HG02678 (cell line): Measurements from ENCODE around the gene SNTG2.

Source experiments
- ATAC-seq: cut with Tn5 transposase; IDR thresholded peaks from one replicate; pipeline ENCODE4 v1.9.1; 2021; ENCODE audit warnings: mild to moderate bottlenecking, moderate library complexity; ENCODE audit not compliant: unreplicated experiment

The SNTG2 gene

GRCh38 chr2:1259746-1260145 is 309.1 kb downstream of the SNTG2 start:
- no peak for ATAC-seq

GRCh38 chr2:1262609-1263008 is 312.0 kb downstream of the SNTG2 start:
- no peak for ATAC-seq

GRCh38 chr2:1265454-1265853 is 314.8 kb downstream of the SNTG2 start:
- no peak for ATAC-seq

GRCh38 chr2:1266351-1266750 is 315.7 kb downstream of the SNTG2 start:
- no peak for ATAC-seq

- ATAC-seq = no peak
These were observed 317.4 kb downstream of the SNTG2 start for GRCh38 chr2:1268034-1268433.

- ATAC-seq = no peak
These were observed 319.2 kb downstream of the SNTG2 start for GRCh38 chr2:1269812-1270211.

GRCh38 chr2:1272835-1273234 is 322.2 kb downstream of the SNTG2 start:
- ATAC-seq = no peak

GRCh38 chr2:1277634-1278033 is 327.0 kb downstream of the SNTG2 start:
- no peak for ATAC-seq

GRCh38 chr2:1278125-1278524 is 327.5 kb downstream of the SNTG2 start:
- ATAC-seq = no peak

- ATAC-seq = no peak
These were observed 328.2 kb downstream of the SNTG2 start for GRCh38 chr2:1278861-1279260.

- no peak for ATAC-seq
These were observed 331.9 kb downstream of the SNTG2 start for GRCh38 chr2:1282552-1282951.

- ATAC-seq = no peak
These were observed 332.6 kb downstream of the SNTG2 start for GRCh38 chr2:1283020-1283801.

GRCh38 chr2:1283871-1284270 is 333.2 kb downstream of the SNTG2 start:
- ATAC-seq = no peak

GRCh38 chr2:1286929-1287328 is 336.3 kb downstream of the SNTG2 start:
- ATAC-seq = no peak

GRCh38 chr2:1287427-1287826 is 336.8 kb downstream of the SNTG2 start:
- no peak for ATAC-seq

GRCh38 chr2:1294900-1295299 is 344.3 kb downstream of the SNTG2 start:
- ATAC-seq = no peak

- ATAC-seq = no peak
These were observed 345.1 kb downstream of the SNTG2 start for GRCh38 chr2:1295740-1296139.

- no peak for ATAC-seq
These were observed 346.9 kb downstream of the SNTG2 start for GRCh38 chr2:1297372-1298159.

GRCh38 chr2:1299043-1299442 is 348.4 kb downstream of the SNTG2 start:
- ATAC-seq = no peak

- ATAC-seq = no peak
These were observed 349.6 kb downstream of the SNTG2 start for GRCh38 chr2:1300284-1300683.

- no peak for ATAC-seq
These were observed 350.4 kb downstream of the SNTG2 start for GRCh38 chr2:1301056-1301455.

- ATAC-seq = no peak
These were observed 354.8 kb downstream of the SNTG2 start for GRCh38 chr2:1305342-1306013.
